SK-N-SH treated with all-trans-retinoic acid at 6 μM for 48 hours (cell line): Measurements from ENCODE around the gene PCDHGA10.

Experiments
- CSDC2 ChIP-seq: fragments of 250-450 bp; sonication (Bioruptor Pico); IDR thresholded peaks from 2 replicates; pipeline ENCODE4 v1.5.0; 2020; ENCODE audit warnings: mild to moderate bottlenecking, moderate library complexity
- ESRRG ChIP-seq: fragments of 250-450 bp; sonication (Bioruptor Pico); IDR thresholded peaks from 2 replicates; pipeline ENCODE4 v1.6.1; 2021; ENCODE audit warnings: mild to moderate bottlenecking
- PATZ1 ChIP-seq: fragments of 250-450 bp; sonication (Bioruptor Pico); IDR thresholded peaks from 2 replicates; pipeline ENCODE4 v1.8.0; 2020; ENCODE audit warnings: mild to moderate bottlenecking, moderate library complexity, borderline replicate concordance
- RARB ChIP-seq: fragments of 250-450 bp; sonication (Bioruptor Pico); IDR thresholded peaks from 2 replicates; pipeline ENCODE4 v1.8.0; 2021; ENCODE audit warnings: mild to moderate bottlenecking, moderate library complexity
- TCF4 ChIP-seq: fragments of 250-450 bp; sonication (Bioruptor Pico); IDR thresholded peaks from 2 replicates; pipeline ENCODE4 v1.8.0; 2021; ENCODE audit warnings: mild to moderate bottlenecking, moderate library complexity, borderline replicate concordance
- ZC3H10 ChIP-seq: fragments of 250-450 bp; sonication (Bioruptor Pico); IDR thresholded peaks from 2 replicates; pipeline ENCODE4 v1.5.1; 2021; ENCODE audit warnings: mild to moderate bottlenecking, moderate library complexity
- ZFP3 ChIP-seq: fragments of 250-450 bp; sonication (Bioruptor Pico); IDR thresholded peaks from 2 replicates; pipeline ENCODE4 v1.5.0; 2020; ENCODE audit warnings: mild to moderate bottlenecking, moderate library complexity
- ZFP30 ChIP-seq: fragments of 450-650 bp; formaldehyde crosslinking; IDR thresholded peaks from 2 replicates; pipeline ENCODE4 v1.5.0; 2022; ENCODE audit warnings: mild to moderate bottlenecking, moderate library complexity
- ZNF70 ChIP-seq: fragments of 450-650 bp; formaldehyde crosslinking; IDR thresholded peaks from 2 replicates; pipeline ENCODE4 v1.5.0; 2020; ENCODE audit warnings: mild to moderate bottlenecking, moderate library complexity
- TF ChIP-seq, protein P1 (sequence below): fragments of 250-450 bp; sonication (Bioruptor Pico); IDR thresholded peaks from 2 replicates; pipeline ENCODE4 v1.5.0; 2020; ENCODE audit warnings: mild to moderate bottlenecking, moderate library complexity
- TF ChIP-seq, protein P2 (sequence below): fragments of 250-450 bp; sonication (Bioruptor Pico); IDR thresholded peaks from 2 replicates; pipeline ENCODE4 v1.5.1; 2020; ENCODE audit warnings: low read depth, mild to moderate bottlenecking, moderate library complexity

- TF ChIP-seq ZNF70: no peak
- no peak for TF ChIP-seq ZFP3
- no peak for TF ChIP-seq ZFP30 (CRISPR knock-in tag)
- no peak for TF ChIP-seq ZC3H10 (CRISPR knock-in tag)
- TF ChIP-seq, protein P1, sequence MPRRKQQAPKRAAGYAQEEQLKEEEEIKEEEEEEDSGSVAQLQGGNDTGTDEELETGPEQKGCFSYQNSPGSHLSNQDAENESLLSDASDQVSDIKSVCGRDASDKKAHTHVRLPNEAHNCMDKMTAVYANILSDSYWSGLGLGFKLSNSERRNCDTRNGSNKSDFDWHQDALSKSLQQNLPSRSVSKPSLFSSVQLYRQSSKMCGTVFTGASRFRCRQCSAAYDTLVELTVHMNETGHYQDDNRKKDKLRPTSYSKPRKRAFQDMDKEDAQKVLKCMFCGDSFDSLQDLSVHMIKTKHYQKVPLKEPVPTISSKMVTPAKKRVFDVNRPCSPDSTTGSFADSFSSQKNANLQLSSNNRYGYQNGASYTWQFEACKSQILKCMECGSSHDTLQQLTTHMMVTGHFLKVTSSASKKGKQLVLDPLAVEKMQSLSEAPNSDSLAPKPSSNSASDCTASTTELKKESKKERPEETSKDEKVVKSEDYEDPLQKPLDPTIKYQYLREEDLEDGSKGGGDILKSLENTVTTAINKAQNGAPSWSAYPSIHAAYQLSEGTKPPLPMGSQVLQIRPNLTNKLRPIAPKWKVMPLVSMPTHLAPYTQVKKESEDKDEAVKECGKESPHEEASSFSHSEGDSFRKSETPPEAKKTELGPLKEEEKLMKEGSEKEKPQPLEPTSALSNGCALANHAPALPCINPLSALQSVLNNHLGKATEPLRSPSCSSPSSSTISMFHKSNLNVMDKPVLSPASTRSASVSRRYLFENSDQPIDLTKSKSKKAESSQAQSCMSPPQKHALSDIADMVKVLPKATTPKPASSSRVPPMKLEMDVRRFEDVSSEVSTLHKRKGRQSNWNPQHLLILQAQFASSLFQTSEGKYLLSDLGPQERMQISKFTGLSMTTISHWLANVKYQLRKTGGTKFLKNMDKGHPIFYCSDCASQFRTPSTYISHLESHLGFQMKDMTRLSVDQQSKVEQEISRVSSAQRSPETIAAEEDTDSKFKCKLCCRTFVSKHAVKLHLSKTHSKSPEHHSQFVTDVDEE: no peak
- TF ChIP-seq PATZ1 (CRISPR knock-in tag): no peak
- no peak for TF ChIP-seq TCF4 (CRISPR knock-in tag)
- TF ChIP-seq ESRRG (CRISPR knock-in tag): no peak
- TF ChIP-seq CSDC2: no peak
- no peak for TF ChIP-seq RARB (CRISPR knock-in tag)
- TF ChIP-seq, protein P2, sequence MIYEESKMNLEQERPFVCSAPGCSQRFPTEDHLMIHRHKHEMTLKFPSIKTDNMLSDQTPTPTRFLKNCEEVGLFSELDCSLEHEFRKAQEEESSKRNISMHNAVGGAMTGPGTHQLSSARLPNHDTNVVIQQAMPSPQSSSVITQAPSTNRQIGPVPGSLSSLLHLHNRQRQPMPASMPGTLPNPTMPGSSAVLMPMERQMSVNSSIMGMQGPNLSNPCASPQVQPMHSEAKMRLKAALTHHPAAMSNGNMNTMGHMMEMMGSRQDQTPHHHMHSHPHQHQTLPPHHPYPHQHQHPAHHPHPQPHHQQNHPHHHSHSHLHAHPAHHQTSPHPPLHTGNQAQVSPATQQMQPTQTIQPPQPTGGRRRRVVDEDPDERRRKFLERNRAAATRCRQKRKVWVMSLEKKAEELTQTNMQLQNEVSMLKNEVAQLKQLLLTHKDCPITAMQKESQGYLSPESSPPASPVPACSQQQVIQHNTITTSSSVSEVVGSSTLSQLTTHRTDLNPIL (CRISPR knock-in tag): no peak
These were observed 24.4 kb downstream of the PCDHGA10 start for GRCh38 chr5:141437221-141437620.
